Left hindlimb (tissue), 1 donor: ENCODE measurements around the gene YTHDC2.

Experiments used
- DNase-seq: peaks from one replicate; pipeline ENCODE4 v3.0.0-alpha.2; 2018

The YTHDC2 gene

DNA sequence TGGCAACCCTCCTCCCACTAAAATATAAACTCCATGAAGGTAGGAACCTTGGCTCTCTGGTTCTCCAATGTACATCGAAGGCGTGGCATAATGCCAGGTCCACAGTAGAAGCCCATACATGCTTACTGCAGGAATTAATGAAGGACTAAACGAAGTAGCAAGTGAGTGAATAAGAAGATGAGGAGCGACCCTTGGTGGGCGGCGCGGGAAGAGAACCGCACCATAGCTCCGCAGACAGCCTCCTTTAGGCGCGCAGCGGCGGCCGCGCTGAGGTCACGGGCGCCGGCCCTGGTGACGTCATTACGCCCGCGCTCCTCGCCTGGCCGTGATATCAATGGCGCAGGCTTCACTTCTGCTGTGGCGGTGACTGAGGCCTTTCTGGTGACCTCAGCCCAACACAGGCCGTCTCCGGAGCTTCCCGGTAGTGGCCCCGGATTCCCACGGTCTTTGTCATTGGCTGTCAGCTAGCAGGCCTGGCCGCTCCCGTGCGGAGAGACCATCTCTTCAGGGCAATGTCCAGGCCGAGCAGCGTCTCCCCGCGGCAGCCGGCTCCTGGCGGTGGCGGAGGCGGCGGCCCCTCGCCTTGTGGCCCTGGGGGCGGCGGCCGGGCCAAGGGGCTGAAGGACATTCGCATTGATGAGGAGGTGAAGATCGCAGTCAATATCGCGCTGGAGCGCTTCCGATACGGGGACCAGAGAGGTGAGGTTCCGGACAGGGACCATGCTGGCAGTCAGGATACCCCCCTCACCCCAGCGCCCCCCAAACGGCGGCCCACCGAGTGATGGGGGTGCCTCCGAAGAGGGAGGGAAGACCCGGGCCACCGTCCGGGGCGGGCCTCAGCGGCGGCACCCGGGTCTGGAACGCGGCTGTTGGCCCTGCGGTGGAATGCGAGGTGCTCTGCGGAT is at the start of gene YTHDC2:
Gene YTHDC2, plus strand, starts transcription at position 311 of the 905 bp plus-strand sequence. Its CDS starts 202 bp downstream, at position 513.
- peak; percentile 93 for DNase-seq

DNA sequence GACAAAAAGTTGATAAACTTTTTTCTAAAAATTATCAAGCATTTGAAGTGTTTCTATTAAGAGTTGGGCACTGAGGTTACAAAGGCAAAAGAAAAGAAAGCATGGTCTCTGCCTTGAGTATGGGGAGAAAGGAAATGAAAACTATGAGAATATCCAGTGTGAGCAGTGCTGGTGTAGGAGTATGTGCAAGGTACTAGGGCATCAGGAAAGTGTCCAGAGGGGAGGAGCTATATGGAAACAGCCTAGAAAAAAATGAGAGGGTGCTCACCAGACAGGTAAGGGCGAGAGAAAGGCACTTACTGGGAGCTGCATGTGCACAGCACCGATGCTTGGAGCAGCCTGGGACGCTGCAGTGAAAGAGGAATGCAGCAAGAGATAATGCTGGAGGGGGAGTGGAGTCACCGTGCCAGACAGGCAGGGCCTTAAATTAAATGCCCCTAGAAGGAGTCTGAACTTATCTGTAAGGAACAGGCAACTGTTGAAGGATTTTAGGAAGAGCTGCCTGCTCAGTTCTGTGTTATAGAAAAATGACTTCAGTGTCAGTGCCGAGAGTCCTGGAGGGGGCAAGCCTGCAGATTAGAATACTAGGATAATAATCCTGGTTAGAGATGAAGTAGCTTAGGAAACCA is 39.3 kb upstream of the YTHDC2 start:
- no peak for DNase-seq

DNA sequence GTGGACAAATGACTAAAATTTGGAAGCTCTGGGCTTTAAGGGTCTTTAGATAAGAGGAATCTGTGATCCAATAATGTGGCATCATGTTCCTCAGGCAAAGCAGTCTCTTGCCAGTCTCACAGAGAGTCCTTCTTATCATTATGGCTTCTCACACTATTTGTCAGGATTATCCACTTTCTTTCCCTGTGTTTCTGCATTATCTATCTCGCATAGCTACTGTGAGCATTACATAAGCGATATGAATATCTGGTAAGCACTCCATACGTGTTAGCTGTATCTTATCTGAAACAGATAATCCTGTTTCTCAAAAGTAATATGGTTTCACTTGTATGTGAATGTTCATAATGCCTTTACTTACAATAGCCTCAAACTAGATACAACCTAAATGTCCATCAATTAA is 34.8 kb upstream of the YTHDC2 start:
- no peak for DNase-seq

DNA sequence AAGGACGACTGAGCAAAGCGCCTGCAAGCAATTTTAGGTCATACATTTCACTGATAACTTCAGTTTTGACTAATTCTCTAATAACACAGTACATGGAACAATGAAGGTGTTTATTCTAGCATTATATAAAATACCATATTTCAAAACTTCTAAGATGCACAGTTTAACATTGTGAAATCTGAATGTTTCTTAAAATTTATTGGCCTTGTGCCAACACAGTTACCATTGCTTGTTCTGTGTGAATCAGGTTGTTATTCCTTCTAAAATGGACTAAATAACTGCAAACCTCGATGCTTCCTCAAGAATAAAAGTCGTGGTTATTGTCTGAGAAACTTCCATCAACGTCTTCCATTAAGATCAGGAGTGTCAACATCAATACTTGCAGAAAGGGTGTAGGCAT is 33.3 kb upstream of the YTHDC2 start:
- no peak for DNase-seq

DNA sequence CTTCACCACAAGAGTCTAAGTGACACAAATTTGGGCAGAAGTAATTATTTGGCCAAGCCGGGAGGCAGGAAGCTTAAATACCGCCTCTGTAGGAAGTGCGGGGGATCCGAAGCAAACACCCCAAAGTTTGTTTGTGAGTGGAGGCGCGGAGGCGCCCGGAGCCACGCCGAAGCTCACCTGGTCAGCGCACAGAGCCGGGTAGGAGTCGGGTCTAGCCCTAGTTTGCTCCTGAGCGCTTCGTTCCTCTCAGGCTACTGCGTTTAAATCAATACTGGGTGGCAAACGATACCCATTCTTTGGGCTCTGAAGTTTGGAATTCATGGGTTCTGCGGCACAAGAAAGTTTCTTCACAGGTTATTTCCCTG is 26.1 kb upstream of the YTHDC2 start:
- DNase-seq = no peak

DNA sequence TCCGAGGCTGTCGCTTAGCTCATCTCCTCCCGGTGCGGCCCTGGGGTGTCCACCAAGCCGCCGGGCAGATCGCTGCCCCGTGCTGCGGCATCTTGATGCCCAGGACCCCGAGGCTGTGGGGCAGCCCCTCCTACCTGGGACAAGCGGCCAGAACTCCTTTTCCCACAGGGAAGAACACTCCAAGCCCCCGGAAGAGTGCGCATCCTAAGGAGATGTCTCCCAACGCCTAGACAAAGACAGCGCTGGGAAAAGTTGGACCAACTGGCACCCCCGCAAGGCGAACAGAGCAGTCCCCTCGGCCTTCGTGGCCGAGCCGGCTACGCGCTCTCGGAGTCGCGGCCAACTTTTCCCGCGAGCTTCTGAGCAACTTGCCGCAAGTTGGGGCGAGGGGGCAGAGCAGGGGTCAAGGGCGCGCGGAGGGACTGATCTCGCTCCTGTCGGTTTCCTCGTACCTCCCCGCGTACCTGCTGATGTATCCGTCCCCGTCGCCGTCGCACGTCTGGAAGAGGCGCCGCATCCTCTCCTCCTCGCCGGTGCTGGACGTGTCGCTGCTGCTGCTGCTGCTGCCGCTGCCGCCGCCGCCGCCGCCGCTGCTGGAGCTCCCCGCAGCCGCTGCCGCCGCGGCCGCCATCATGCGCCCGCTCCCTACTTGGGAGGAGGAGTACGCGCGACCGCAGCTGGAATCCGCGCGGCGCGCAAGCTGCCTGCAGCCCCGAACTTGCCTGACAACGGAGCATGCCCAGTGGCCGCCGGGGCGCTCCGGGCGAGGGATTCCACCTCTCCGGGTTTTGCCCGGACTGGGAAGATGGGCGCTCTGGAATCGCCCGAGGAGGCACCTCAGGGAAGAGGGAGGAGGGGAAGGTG is 25.5 kb upstream of the YTHDC2 start, which contains the start of gene MCC:
Gene MCC, minus strand, starts transcription at position 673 of the 864 bp plus-strand sequence.
- DNase-seq = peak; percentile 91

DNA sequence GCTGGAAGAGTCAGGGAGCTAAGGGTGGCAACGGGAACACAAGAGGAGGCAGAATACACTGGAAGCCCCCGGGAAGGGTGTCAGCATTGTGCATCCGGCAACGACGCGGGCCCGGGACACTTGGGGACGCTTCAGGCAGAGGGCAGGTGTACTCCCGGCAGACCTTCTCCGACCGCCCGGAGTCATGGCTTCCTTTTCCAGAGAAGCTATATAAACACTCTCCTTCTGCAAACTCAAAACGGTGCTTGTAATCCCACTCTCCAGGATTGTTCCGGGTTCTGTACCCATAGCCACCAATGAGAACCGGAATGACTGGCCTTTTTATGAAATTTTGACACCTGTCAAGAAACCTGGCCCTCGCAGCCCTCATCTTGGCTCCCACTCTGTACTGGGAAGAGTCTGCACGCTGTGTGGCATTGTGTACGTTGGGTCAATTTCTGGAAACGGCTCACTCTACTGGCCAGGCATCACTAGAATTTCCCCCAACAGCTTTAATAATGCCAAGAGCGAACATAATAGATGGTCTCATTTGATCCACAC is 24.8 kb upstream of the YTHDC2 start:
- no peak for DNase-seq

DNA sequence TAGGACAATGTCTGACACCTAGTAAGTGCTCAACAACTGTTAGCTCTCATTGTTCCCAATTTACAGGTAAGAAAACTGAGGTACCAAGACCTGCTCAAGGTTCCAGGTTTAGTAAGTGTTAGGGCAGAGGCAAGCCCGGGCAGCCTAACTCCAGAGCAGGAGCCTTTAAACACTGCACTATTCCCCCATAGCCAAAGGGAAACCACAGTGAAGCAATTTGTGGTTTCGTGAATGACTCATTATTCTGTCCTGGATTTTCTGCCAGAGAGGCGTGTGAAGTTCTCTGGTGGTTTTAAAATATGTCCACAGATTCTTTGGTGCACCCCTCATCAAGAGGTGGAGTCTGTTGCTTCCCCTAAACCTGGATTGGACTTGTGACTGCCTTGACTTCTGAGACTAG is 24.2 kb upstream of the YTHDC2 start:
- peak; percentile 55 for DNase-seq

DNA sequence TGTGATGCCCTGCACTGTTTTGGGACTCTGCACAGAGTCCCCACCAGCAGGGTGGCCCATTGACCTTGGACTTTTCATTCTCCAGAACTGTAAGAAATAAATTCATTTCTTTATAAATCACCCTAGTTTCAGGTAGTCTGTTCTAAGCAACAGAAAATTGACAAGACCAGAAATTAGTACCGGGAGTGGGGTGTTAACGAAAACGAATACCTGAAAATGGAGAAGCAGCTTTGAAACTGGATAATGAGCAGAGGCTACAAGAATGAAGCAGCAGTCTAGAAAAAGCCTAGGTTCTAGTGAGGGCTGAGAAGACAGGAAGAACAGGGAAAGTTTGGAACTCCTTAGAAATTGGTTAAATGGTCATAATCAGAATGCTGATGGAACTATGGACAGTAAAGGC is 23.2 kb upstream of the YTHDC2 start:
- no peak for DNase-seq

DNA sequence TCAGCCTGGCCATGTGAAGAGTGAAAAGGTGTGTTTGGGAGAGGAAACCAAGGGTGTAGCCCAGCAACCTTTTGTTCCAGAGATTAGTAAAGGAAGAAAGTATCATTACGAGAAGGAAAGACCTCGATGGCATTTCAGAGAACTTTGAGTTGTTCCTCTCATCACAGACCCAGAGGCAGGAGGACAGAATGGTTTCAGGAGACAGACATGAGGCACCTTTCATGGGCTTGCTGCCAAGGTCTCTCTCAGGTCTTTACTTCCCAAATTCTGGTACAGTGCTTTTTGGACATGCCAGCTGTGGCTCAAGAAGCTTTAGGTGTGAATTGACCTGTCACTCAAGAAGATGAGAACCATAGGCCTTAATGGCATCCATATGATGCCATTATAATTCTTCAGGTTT is 22.5 kb upstream of the YTHDC2 start:
- DNase-seq = no peak

DNA sequence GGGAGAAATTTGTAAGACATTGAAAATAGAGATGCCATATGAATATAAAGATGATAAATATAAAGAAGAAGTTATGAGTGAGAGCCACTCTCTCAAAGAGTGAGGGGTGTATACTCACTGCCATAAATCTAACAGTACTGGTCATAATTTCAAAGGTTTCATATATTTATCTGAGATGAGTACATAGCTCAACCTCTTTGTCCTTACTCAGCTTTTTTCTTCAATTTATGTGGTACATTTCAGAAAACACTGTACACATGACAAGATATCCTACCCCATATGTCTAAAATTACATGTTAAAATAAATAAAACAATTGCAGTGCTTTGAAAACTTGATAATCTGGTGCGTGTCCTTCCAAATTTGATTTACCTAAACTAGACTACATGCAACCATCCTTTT is 20.0 kb upstream of the YTHDC2 start:
- DNase-seq = no peak

DNA sequence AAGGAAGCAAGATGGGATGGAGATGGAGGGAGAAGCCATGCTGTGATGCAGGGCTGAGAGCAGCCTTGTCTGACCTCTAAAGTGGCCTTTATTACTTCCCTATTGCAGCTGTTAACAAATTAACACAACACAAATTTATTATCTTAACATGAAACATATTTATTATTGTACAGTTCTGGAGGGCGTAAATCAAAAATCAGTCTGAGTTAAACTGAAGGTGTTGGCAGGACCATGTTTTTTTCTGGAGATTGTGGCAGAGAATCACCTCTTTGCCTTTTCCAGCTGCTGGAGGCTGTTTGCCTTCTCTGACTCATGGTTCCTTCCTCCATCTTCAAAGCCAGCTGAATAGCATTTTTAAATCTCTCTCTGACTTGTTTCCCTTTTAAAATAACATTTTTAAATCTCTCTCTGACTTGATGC is 18.1 kb upstream of the YTHDC2 start:
- no peak for DNase-seq

DNA sequence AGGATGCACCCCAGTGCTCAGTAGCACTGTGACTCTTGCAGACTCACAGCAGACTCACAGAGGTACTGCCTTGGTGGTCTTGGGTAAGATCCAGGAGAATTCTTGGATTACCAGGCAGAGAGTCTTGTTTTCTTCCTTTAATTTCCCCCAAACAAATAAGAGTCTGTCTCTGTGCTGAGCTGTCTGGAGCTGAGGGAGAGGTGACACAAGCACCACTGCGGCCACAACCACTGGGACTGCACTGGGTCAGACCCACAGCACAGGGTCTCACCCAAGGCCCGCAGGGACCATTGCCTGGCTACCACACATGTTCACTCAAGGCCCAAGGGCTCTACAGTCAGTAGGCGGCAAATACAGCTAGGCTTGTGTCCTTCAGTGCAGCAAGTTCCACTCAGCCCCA is 11.4 kb upstream of the YTHDC2 start:
- no peak for DNase-seq

DNA sequence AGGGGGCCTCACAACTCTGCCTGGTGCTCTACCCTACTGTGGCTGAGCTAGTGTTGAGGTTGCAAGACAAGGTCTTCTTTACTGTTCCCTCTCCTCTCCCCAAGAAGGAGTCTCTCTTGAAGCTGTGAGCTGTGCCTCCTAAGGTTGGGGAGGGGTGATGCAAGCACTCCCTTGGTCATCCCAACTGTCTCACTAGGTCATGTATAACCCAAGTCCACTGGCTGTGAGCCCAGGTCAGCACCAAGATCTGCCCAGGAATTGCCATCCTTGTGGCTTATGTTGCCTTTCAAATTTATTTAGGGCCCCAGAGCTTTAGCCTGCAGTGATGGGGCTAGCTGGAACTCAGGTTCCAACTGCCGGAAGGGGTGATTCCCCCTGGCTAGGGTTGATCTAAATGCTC is 10.3 kb upstream of the YTHDC2 start:
- DNase-seq = no peak

DNA sequence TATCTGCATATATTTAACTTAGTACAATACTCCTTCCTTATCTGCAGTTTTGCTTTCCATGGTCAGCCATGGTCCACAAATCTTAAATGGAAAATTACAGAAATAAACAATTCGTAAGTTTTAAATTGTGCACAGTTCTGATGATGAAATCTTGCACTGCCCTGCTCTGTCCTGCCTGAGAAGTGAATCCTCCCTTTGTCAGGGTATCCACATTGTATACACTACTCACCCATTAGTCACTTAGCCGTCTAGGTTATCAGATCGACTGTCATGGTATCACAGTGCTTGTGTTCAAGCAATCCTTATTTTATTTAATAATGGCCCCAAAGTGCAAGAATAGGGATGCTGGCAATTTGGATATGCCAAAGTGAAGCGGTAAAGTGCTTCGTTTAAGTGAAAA is 8.3 kb upstream of the YTHDC2 start:
- no peak for DNase-seq

DNA sequence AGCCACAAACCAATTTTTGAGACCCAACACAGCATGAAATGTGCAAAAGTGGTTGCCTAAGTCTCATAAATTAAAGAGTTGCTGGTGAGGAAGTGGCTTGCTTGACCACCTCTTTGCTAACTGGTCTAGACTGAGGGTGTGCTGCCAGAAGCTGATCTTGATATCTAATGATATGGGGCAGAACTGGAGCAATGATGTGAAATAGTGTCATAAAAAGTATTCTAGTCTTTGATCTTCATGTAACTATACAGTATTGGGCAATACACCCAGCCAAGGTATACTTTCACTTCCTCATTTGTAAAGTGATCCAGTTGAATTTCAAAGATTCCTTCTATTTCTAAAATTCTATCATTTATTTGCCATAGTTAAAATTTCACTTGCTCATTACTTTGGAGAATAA is 5.9 kb upstream of the YTHDC2 start:
- DNase-seq = no peak

DNA sequence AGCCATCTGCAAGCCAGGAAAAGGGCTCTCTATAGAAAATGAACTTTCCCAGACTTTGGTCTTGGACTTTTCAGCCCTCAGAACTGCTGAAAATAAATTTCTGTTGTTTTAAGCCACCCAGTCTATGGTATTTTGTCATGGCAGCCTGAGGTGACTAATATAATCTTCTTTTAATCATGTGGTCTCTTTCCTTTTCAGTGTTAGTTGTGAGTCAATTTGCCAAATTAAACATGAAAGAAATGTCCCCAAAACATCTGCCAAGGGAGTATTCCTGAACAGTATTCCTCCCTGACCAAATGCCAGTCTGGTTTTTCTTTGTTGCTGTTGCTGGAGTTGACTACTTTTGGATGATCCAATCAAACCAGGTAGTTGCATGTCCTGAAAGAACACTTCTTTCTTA is 4.7 kb upstream of the YTHDC2 start:
- no peak for DNase-seq

DNA sequence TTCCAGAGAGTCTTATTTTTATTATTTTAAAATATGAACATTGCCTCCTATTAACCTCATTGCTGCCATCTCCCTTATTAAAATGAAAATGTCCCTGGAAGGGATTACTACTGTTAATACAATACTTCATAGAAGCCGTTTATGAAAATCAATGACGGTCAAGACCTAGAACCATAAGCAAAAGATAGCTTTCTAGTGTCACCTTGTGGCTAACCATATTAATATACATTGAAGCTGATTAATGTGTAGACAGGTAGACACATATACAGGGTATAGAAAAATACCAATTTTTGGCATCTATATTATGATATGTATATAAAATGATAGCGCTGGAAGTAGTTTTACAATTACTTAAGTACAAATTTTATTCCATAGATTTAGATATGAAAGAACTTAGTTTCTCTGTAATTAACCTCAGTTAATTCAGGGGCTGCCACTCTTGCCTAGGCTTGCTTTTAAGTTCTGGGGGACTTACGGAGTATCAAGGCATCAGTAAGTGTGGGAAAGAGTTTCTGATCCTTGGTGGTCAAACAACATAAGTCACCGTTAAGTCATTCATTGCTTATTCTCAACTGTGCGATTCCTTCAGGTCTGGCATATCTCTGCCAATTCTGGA is 2.5 kb upstream of the YTHDC2 start:
- no peak for DNase-seq

DNA sequence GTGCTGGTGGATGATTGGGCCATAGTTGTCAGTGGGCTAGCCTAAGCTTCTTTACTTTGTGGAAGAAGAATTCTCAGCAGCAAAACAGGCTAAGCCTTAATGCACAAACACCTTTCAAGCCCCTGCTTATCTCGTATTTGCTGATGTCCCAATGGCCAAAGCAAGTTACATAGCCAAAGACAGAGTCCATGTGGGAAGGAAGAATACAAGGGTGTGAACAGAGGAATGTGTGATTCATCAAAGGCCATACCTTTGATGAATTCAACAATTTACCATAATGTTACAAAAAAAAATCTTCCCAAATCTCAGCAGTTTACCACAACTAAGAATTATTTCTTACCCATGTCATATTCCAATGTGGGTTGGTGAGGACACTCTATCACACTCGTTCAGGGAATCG is 1.2 kb upstream of the YTHDC2 start:
- no peak for DNase-seq

DNA sequence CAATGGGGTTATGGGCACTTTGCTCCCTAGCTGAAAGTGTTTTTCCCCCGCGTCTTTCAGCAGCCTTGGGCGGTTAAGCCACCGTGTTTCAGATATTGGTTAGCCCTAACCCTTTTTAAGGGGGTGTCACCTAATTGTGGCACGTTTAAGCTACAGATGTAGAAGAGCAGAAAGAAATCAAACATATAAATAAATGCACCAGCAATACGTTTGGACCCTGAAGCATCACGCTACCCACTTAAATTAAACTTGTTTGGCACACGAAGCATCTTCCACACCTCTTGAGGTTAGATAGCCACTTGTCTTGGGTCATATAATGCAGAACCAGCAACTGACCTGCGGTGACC is 768 bp downstream of the YTHDC2 start:
- no peak for DNase-seq

DNA sequence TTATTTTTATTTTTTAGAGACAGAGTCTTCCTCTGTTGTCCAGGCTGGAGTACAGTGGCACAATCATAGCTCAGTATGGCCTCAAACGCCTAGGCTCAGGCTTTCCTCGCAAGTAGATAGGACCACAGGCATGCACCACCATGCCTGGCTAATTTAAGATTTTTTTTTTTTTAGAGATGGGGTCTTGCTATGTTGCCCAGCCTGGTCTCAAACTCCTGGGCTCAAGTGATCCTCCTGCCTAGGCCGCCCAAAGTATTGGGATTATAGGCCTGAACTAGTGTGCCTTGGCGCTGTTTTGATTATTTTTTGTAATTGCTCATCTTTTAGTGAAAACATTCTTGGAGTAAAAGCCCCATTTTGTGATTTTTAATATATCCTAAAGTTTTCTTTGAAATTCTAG is 5.4 kb downstream of the YTHDC2 start:
- DNase-seq = no peak

DNA sequence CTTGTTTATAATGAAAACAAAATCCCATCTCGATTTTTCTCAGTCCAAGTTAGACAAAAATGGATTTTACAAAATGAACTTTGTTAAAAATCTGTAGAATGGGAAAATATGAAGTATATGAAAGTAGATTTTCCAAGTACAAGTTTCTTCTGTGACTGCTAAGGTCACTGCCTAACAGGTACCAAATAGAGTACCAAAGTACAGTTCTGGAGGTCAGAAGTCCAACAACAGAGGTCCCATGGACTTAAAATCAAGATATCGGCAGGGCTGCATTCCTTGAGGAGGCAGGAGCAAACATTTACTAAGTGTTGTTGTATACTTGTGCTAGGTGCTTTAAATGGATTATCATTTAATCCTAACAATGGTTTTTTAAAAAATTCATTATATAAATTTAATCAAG is 5.9 kb downstream of the YTHDC2 start:
- DNase-seq = no peak

DNA sequence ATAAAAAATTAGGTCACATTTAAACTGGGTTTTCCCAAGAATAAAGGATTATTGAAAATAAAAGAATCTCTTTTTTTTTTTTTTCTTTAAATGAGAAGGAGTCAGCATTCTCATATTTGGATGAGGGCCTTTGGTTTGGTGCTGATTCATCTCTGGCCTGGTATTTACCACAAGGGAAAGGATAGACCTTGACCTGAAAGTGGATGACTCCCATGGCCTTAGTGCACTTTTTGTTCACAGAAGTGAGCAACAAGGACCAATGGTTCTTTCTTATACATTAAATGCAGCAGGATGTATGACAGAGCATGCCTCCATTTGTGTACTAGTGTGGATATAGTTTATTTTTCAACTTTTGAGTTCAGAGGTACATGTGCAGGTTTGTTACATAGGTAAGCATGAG is 6.9 kb downstream of the YTHDC2 start:
- no peak for DNase-seq
